ENCODE results near the gene OTUD1. TPM values are rescaled to one million over a fixed set of nuclear protein-coding genes. Genes with fewer than 3 reads are reported as not detected.

The OTUD1 gene
- total RNA-seq, 1 donor from 2014 or later: 6.3 TPM

- H2AFZ ChIP-seq (ENCODE audit: low read depth, low read length): no peak overlapping the region
- no peak overlapping the region for H3K27ac Mint-ChIP-seq (ENCODE audit: unreplicated experiment)
- H3K27ac ChIP-seq (ENCODE audit: low read depth, low read length): no peak overlapping the region
- TF ChIP-seq EZH2 (IDR thresholded peaks at IDR 0.05; ENCODE audit: insufficient read depth, low read length): no peak
- TF ChIP-seq, protein P1, sequence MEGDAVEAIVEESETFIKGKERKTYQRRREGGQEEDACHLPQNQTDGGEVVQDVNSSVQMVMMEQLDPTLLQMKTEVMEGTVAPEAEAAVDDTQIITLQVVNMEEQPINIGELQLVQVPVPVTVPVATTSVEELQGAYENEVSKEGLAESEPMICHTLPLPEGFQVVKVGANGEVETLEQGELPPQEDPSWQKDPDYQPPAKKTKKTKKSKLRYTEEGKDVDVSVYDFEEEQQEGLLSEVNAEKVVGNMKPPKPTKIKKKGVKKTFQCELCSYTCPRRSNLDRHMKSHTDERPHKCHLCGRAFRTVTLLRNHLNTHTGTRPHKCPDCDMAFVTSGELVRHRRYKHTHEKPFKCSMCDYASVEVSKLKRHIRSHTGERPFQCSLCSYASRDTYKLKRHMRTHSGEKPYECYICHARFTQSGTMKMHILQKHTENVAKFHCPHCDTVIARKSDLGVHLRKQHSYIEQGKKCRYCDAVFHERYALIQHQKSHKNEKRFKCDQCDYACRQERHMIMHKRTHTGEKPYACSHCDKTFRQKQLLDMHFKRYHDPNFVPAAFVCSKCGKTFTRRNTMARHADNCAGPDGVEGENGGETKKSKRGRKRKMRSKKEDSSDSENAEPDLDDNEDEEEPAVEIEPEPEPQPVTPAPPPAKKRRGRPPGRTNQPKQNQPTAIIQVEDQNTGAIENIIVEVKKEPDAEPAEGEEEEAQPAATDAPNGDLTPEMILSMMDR (IDR thresholded peaks at IDR 0.05; ENCODE audit: insufficient read depth, low read depth, low read length): no peak
- H3K79me2 ChIP-seq (ENCODE audit: insufficient read depth, low read length): no peaks in the 10 kb centered on the region
- no peaks in the 10 kb centered on the region for H3K36me3 ChIP-seq (ENCODE audit: insufficient read depth, low read length)
- no peak overlapping the region for H3K4me3 ChIP-seq (ENCODE audit: insufficient read depth, low read depth, low read length)
- no peak for DNase-seq (ENCODE audit: low read depth)
- H4K20me1 ChIP-seq (ENCODE audit: insufficient read depth, low read length): no peaks in the 10 kb centered on the region
- H3K4me1 ChIP-seq (ENCODE audit: insufficient read depth, low read length): no peaks in the 10 kb centered on the region
- H3K4me3 Mint-ChIP-seq (ENCODE audit: unreplicated experiment): no peak overlapping the region
- H3K4me2 ChIP-seq (ENCODE audit: low read length): no peak overlapping the region
- no peaks in the 10 kb centered on the region for H3K9me3 Mint-ChIP-seq (ENCODE audit: unreplicated experiment)
- H3K4me1 Mint-ChIP-seq (ENCODE audit: low read depth, unreplicated experiment): peaks cover 4% of the 10 kb centered on the region
- H3K9ac ChIP-seq (ENCODE audit: low read length): no peak overlapping the region
- H3K36me3 Mint-ChIP-seq (ENCODE audit: low read depth, unreplicated experiment): no peaks in the 10 kb centered on the region
- H3K27me3 Mint-ChIP-seq (ENCODE audit: low read depth, unreplicated experiment): no peaks in the 10 kb centered on the region
- FAIRE-seq: no peak
- no peaks in the 10 kb centered on the region for H3K9me3 ChIP-seq (ENCODE audit: insufficient read depth, low read depth, low read length)
- no peaks in the 10 kb centered on the region for H3K27me3 ChIP-seq (ENCODE audit: insufficient read depth, low read length)
Observed at GRCh38 chr10:23413629-23414089, 25.2 kb upstream of the OTUD1 start.

DNA sequence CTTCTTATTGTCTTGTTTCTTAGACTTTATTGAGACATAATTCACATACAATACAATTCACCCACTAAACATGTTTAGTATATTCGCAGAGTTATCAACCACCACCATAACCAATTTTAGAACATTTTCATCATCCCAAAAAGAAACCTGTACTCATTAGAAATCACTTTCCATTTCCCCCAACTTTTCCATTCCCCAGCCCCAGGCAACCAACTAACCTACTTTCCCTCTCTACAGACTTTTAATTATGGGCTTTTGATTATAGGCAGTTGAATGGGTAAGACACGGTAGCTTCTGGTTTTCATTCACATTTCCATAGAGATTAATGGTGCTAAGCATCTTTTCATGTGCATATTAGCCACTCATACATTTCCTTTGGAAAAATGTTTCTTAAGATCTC lies 24.2 kb upstream of the OTUD1 start:
- H3K27me3 Mint-ChIP-seq (ENCODE audit: low read depth, unreplicated experiment): no peaks in the 10 kb centered on the region
- DNase-seq (ENCODE audit: low read depth) (no peak), FAIRE-seq (no peak)
- no peaks in the 10 kb centered on the region for H3K79me2 ChIP-seq (ENCODE audit: insufficient read depth, low read length)
- H3K27ac Mint-ChIP-seq (ENCODE audit: unreplicated experiment): no peak overlapping the region
- H3K9ac ChIP-seq (ENCODE audit: low read length): no peak overlapping the region
- peaks cover 4% of the 10 kb centered on the region for H3K4me1 Mint-ChIP-seq (ENCODE audit: low read depth, unreplicated experiment)
- H3K9me3 ChIP-seq (ENCODE audit: insufficient read depth, low read depth, low read length): no peaks in the 10 kb centered on the region
- no peak overlapping the region for H3K4me2 ChIP-seq (ENCODE audit: low read length)
- H3K36me3 ChIP-seq (ENCODE audit: insufficient read depth, low read length): no peaks in the 10 kb centered on the region
- no peak for TF ChIP-seq EZH2 (IDR thresholded peaks at IDR 0.05; ENCODE audit: insufficient read depth, low read length)
- TF ChIP-seq, protein P1 (IDR thresholded peaks at IDR 0.05; ENCODE audit: insufficient read depth, low read depth, low read length): no peak
- no peak overlapping the region for H3K4me3 Mint-ChIP-seq (ENCODE audit: unreplicated experiment)
- H3K4me3 ChIP-seq (ENCODE audit: insufficient read depth, low read depth, low read length): no peak overlapping the region
- H3K27me3 ChIP-seq (ENCODE audit: insufficient read depth, low read length): no peaks in the 10 kb centered on the region
- no peak overlapping the region for H3K27ac ChIP-seq (ENCODE audit: low read depth, low read length)
- no peaks in the 10 kb centered on the region for H3K36me3 Mint-ChIP-seq (ENCODE audit: low read depth, unreplicated experiment)
- H3K4me1 ChIP-seq (ENCODE audit: insufficient read depth, low read length): no peaks in the 10 kb centered on the region
- no peaks in the 10 kb centered on the region for H4K20me1 ChIP-seq (ENCODE audit: insufficient read depth, low read length)
- H2AFZ ChIP-seq (ENCODE audit: low read depth, low read length): no peak overlapping the region
- H3K9me3 Mint-ChIP-seq (ENCODE audit: unreplicated experiment): no peaks in the 10 kb centered on the region

GRCh38 chr10:23417254-23417653 lies 21.6 kb upstream of the OTUD1 start:
- H3K4me2 ChIP-seq (ENCODE audit: low read length): no peak overlapping the region
- no peak overlapping the region for H3K4me3 ChIP-seq (ENCODE audit: insufficient read depth, low read depth, low read length)
- Mint-ChIP-seq H3K27me3 (ENCODE audit: low read depth, unreplicated experiment) (no peaks in the 10 kb centered on the region), H3K4me3 (ENCODE audit: unreplicated experiment) (no peak overlapping the region), H3K4me1 (ENCODE audit: low read depth, unreplicated experiment) (peaks cover 2% of the 10 kb centered on the region), H3K36me3 (ENCODE audit: low read depth, unreplicated experiment) (no peaks in the 10 kb centered on the region), H3K27ac (ENCODE audit: unreplicated experiment) (no peak overlapping the region), H3K9me3 (ENCODE audit: unreplicated experiment) (no peaks in the 10 kb centered on the region)
- H3K36me3 ChIP-seq (ENCODE audit: insufficient read depth, low read length): no peaks in the 10 kb centered on the region
- H3K27ac ChIP-seq (ENCODE audit: low read depth, low read length): no peak overlapping the region
- no peaks in the 10 kb centered on the region for H3K9me3 ChIP-seq (ENCODE audit: insufficient read depth, low read depth, low read length)
- FAIRE-seq: no peak
- no peaks in the 10 kb centered on the region for H3K27me3 ChIP-seq (ENCODE audit: insufficient read depth, low read length)
- no peaks in the 10 kb centered on the region for H4K20me1 ChIP-seq (ENCODE audit: insufficient read depth, low read length)
- TF ChIP-seq, protein P1 (IDR thresholded peaks at IDR 0.05; ENCODE audit: insufficient read depth, low read depth, low read length): no peak
- no peak for TF ChIP-seq EZH2 (IDR thresholded peaks at IDR 0.05; ENCODE audit: insufficient read depth, low read length)
- no peak overlapping the region for H2AFZ ChIP-seq (ENCODE audit: low read depth, low read length)
- no peak overlapping the region for H3K9ac ChIP-seq (ENCODE audit: low read length)
- no peak for DNase-seq (ENCODE audit: low read depth)
- H3K79me2 ChIP-seq (ENCODE audit: insufficient read depth, low read length): no peaks in the 10 kb centered on the region
- no peaks in the 10 kb centered on the region for H3K4me1 ChIP-seq (ENCODE audit: insufficient read depth, low read length)
